B cell (primary cell): ENCODE results near the gene RGS17. TPM values are rescaled to one million over a fixed set of nuclear protein-coding genes. Genes with fewer than 3 reads are reported as not detected.

ENCODE experiments used
- ATAC-seq: fragments of 200-7000 bp; cut with Tn5 transposase; one replicate; pipeline ENCODE4 v1.10.0; 2021; ENCODE audit warnings: low read depth, mild to moderate bottlenecking, moderate number of reproducible peaks, moderate library complexity
- CTCF ChIA-PET: fragments of 350-600 bp; sonication (Branson Sonifier 250); formaldehyde crosslinking; loops from one replicate; lab custom pipeline; 2021; ENCODE audit warnings: antibody characterized with exemption, inconsistent platforms; lab: Charles Lee
- POLR2A ChIA-PET: fragments of 350-600 bp; sonication (Branson Sonifier 250); formaldehyde crosslinking; loops from one replicate; lab custom pipeline; 2021; ENCODE audit warnings: antibody characterized with exemption; lab: Charles Lee
- DNase-seq: peaks from one replicate; pipeline ENCODE4 v3.0.0; 2013
- H2AFZ ChIP-seq: 2 replicates; pipeline ENCODE4 v1.6.1; 2012; ENCODE audit warnings: mild to moderate bottlenecking, low read depth, low read length; ENCODE audit not compliant: insufficient read depth, poor library complexity, severe bottlenecking
- H3K27ac ChIP-seq, 2 donors: 1 replicate in 1 of 2; 2 replicates in 1 of 2; pipeline ENCODE4 v1.5.1; 2012 to 2013; ENCODE audit warnings: low read length in 2 of 2, mild to moderate bottlenecking in 2 of 2, moderate library complexity in 1 of 2
- H3K27me3 ChIP-seq, 4 experiments: fragments of 200-600 bp in 1 of 4; sonication (generic) in 1 of 4; replicated peaks in 1 of 4; 1 replicate in 2 of 4; 2 replicates in 2 of 4; pipeline versions ENCODE4 v1.6.1 to v1.7.0; 2013 to 2016; ENCODE audit warnings: low read length in 3 of 4, mild to moderate bottlenecking in 2 of 4, mixed read lengths in 1 of 4, moderate library complexity in 1 of 4; ENCODE audit not compliant: insufficient read depth in 4 of 4, control insufficient read depth in 3 of 4; ENCODE audit errors: control extremely low read depth in 1 of 4
- H3K36me3 ChIP-seq, 2 experiments: replicated peaks in 1 of 2; 1 replicate in 1 of 2; 2 replicates in 1 of 2; pipeline versions ENCODE4 v1.6.1 to v1.7.1; 2013; ENCODE audit warnings: low read length in 1 of 2; ENCODE audit not compliant: insufficient read depth in 2 of 2, control insufficient read depth in 1 of 2; ENCODE audit errors: control extremely low read depth in 1 of 2, extremely low read depth in 1 of 2
- H3K4me1 ChIP-seq, 2 donors: fragments of 200-600 bp in 1 of 2; sonication (generic) in 1 of 2; 1 replicate in 1 of 2; 2 replicates in 1 of 2; pipeline versions ENCODE4 v1.5.1 to v1.6.1; 2013 to 2017; ENCODE audit warnings: low read length in 2 of 2; ENCODE audit not compliant: control insufficient read depth in 2 of 2, insufficient read depth in 2 of 2
- H3K4me2 ChIP-seq: replicated peaks from 2 replicates; pipeline ENCODE3; 2012; ENCODE audit warnings: mild to moderate bottlenecking, low read depth, low read length; ENCODE audit not compliant: poor library complexity, severe bottlenecking
- H3K4me3 ChIP-seq, 5 experiments: fragments of 200-600 bp in 1 of 5; sonication (generic) in 1 of 5; 1 replicate in 3 of 5; 2 replicates in 2 of 5; pipeline versions ENCODE4 v1.5.1 to v1.7.0; 2011 to 2016; ENCODE audit warnings: low read length in 4 of 5, mild to moderate bottlenecking in 4 of 5, low read depth in 2 of 5, control low read depth in 1 of 5, moderate library complexity in 1 of 5; ENCODE audit not compliant: insufficient read depth in 1 of 5; ENCODE audit errors: control extremely low read depth in 1 of 5, extremely low read depth in 1 of 5
- H3K79me2 ChIP-seq: fragments of 200-600 bp; sonication (generic); one replicate; pipeline ENCODE4 v1.6.0; 2016; ENCODE audit warnings: low read length; ENCODE audit not compliant: control insufficient read depth, insufficient read depth
- H3K9ac ChIP-seq: fragments of 200-600 bp; sonication (generic); 2 replicates; pipeline ENCODE4 v1.6.1; 2017; ENCODE audit warnings: mild to moderate bottlenecking, low read length, moderate library complexity
- H3K9me3 ChIP-seq, 3 donors: one replicate each; pipeline versions ENCODE4 v1.6.1 to v1.7.1; 2013; ENCODE audit warnings: low read length in 2 of 3; ENCODE audit not compliant: control insufficient read depth in 2 of 3, insufficient read depth in 1 of 3; ENCODE audit errors: control extremely low read depth in 1 of 3
- H4K20me1 ChIP-seq: 2 replicates; pipeline ENCODE4 v1.6.0; 2012; ENCODE audit warnings: mild to moderate bottlenecking, low read length; ENCODE audit not compliant: insufficient read depth, control insufficient read depth, poor library complexity, severe bottlenecking
- H3K27ac Mint-ChIP-seq: one replicate; pipeline ENCODE4 v1.8.0; 2021; ENCODE audit warnings: mixed read lengths
- H3K27me3 Mint-ChIP-seq: one replicate; pipeline ENCODE4 v1.8.0; 2021; ENCODE audit warnings: mixed read lengths
- H3K4me1 Mint-ChIP-seq: one replicate; pipeline ENCODE4 v1.8.0; 2021; ENCODE audit warnings: mixed read lengths
- H3K4me3 Mint-ChIP-seq: one replicate; pipeline ENCODE4 v1.8.0; 2021; ENCODE audit warnings: mixed read lengths
- H3K9me3 Mint-ChIP-seq: one replicate; pipeline ENCODE4 v1.8.0; 2022; ENCODE audit warnings: mixed read lengths; ENCODE audit not compliant: insufficient read depth
- CTCF ChIP-seq: fragments of 200-600 bp; IDR thresholded peaks from one replicate; pipeline ENCODE4 v1.8.0; 2022; ENCODE audit warnings: antibody characterized with exemption, mild to moderate bottlenecking
- EZH2 ChIP-seq: IDR thresholded peaks from 2 replicates; pipeline ENCODE4 v1.6.1; 2012; ENCODE audit warnings: borderline replicate concordance, low read depth, mild to moderate bottlenecking, moderate library complexity, low read length; ENCODE audit not compliant: insufficient read depth, poor library complexity, severe bottlenecking
- WGBS: methylation state at CpG from one replicate; pipeline ENCODE4 v1.1.5; 2013; ENCODE audit warnings: missing lambda C conversion rate; ENCODE audit not compliant: insufficient coverage; 5-methylcytosine and 5-hydroxymethylcytosine counted together
- intact Hi-C: fragments of 100-400 bp; cut with micrococcal nuclease; formaldehyde crosslinking; loops from one replicate; pipeline ENCODE4 v1.10.0; 2022
- polyA plus RNA-seq: library from polyadenylated mRNA; depleted of rRNA; stranded (reverse); fragments of >200 nt; gene quantifications from 2 replicates; pipeline ENCODE4 v1.2.3, GENCODE V29; 2012
- total RNA-seq, 2 donors: library from RNA; stranded (reverse); fragments of 120-200 nt in 1 of 2; gene quantifications; 1 replicate in 1 of 2; 2 replicates in 1 of 2; pipeline versions ENCODE4 v1.2.3 to v1.2.4, GENCODE V29; 2013 to 2022

Gene RGS17
- total and polyA plus RNA-seq, 2 donors (not counting 1 experiment from before 2014, with no cell fraction given): not detected

GRCh38 chr6:153024709-153025017, 106.4 kb downstream of the RGS17 start:
- DNase-seq (no peak), ATAC-seq (no peak)
- CTCF ChIA-PET: interaction anchor here (0.8 to 2.2 kb wide), 11 partner anchors 8 to 277 kb away, joined by 3 to 15 read pairs (median 3); no protein-coding TSS in a partner anchor
- no peaks in the 10 kb centered on the region for H3K36me3 ChIP-seq
- Mint-ChIP-seq H3K9me3 (no peaks in the 10 kb centered on the region), H3K27me3 (peaks cover 28% of the 10 kb centered on the region), H3K4me1 (no peaks in the 10 kb centered on the region), H3K4me3 (no peak overlapping the region), H3K27ac (no peak overlapping the region)
- H3K4me1 ChIP-seq: peaks cover 0 to 3% of the 10 kb centered on the region in 2 donors
- H3K4me2 ChIP-seq: no peak overlapping the region
- no peaks in the 10 kb centered on the region for H3K79me2 ChIP-seq
- peaks cover 0 to 4% (median 0%) of the 10 kb centered on the region in 4 experiments for H3K27me3 ChIP-seq
- peak; percentile 51 for TF ChIP-seq CTCF
- no peak for TF ChIP-seq EZH2
- H4K20me1 ChIP-seq: no peaks in the 10 kb centered on the region
- H3K9ac ChIP-seq: no peak overlapping the region
- H2AFZ ChIP-seq: no peak overlapping the region
- intact Hi-C loops: loop anchor here (1.0 kb wide), 2 partner anchors 76 to 160 kb away; no protein-coding TSS in a partner anchor
- no peak overlapping the region for H3K27ac ChIP-seq
- WGBS: 20% methylated on average over 1 of the region's 1 CpG
- POLR2A ChIA-PET: no interaction called here
- H3K4me3 ChIP-seq: no peak overlapping the region
- no peaks in the 10 kb centered on the region for H3K9me3 ChIP-seq

- Mint-ChIP-seq H3K27ac (no peak overlapping the region), H3K4me1 (no peaks in the 10 kb centered on the region), H3K4me3 (no peak overlapping the region), H3K27me3 (peaks cover 28% of the 10 kb centered on the region), H3K9me3 (no peaks in the 10 kb centered on the region)
- Histone ChIP-seq H3K9ac (no peak overlapping the region), H4K20me1 (no peaks in the 10 kb centered on the region), H3K79me2 (no peaks in the 10 kb centered on the region), H3K27ac (no peak overlapping the region), H3K27me3 (peaks cover 0 to 4% (median 0%) of the 10 kb centered on the region in 4 experiments), H3K9me3 (no peaks in the 10 kb centered on the region), H3K36me3 (no peaks in the 10 kb centered on the region), H3K4me2 (no peak overlapping the region), H3K4me1 (peaks cover 0 to 3% of the 10 kb centered on the region in 2 donors), H2AFZ (no peak overlapping the region), H3K4me3 (no peak overlapping the region)
- POLR2A ChIA-PET: no interaction called here
- intact Hi-C loops: loop anchor here (1.0 kb wide), 2 partner anchors 76 to 160 kb away; no protein-coding TSS in a partner anchor
- CTCF ChIA-PET: interaction anchor here (0.6 to 2.2 kb wide), 10 partner anchors 10 to 277 kb away, joined by 3 to 15 read pairs (median 4); no protein-coding TSS in a partner anchor
- ATAC-seq (peak; percentile 81), DNase-seq (peak; percentile 74)
- TF ChIP-seq CTCF (peak; percentile 91), EZH2 (no peak)
- WGBS: 23% methylated on average over 4 of the region's 6 CpGs
Observed at GRCh38 chr6:153023977-153024708, 106.9 kb downstream of the RGS17 start.
